ENCODE measurements around the gene CPE.

The CPE gene

GRCh38 chr4:165367040-165367439 is 11.8 kb upstream of the CPE start:
- DNase-seq, result no peak

- DNase-seq, result no peak
These were observed 10.7 kb upstream of the CPE start for GRCh38 chr4:165368114-165368513.

GRCh38 chr4:165368567-165368966 is 10.2 kb upstream of the CPE start:
- no peak for DNase-seq

- no peak for DNase-seq
These were observed 9.3 kb upstream of the CPE start for GRCh38 chr4:165369522-165369921.

- DNase-seq, result no peak
These were observed 8.3 kb upstream of the CPE start for GRCh38 chr4:165370530-165370929.

GRCh38 chr4:165375465-165375864 is 3.3 kb upstream of the CPE start:
- no peak for DNase-seq

GRCh38 chr4:165378398-165378744 is 437 bp upstream of the CPE start:
- DNase-seq, result no peak

GRCh38 chr4:165379678-165380064 is 863 bp downstream of the CPE start:
- peak in 1 of 2 experiments; percentile 62 for DNase-seq

GRCh38 chr4:165380805-165381204 is 2.0 kb downstream of the CPE start:
- no peak for DNase-seq

- no peak for DNase-seq
These were observed 3.1 kb downstream of the CPE start for GRCh38 chr4:165381821-165382373.

GRCh38 chr4:165382640-165383039 is 3.8 kb downstream of the CPE start:
- DNase-seq, result no peak

GRCh38 chr4:165383591-165384073 is 4.8 kb downstream of the CPE start:
- peak; percentile 17 to 33 for DNase-seq

- no peak for DNase-seq
These were observed 5.4 kb downstream of the CPE start for GRCh38 chr4:165384186-165384585.

GRCh38 chr4:165384598-165384997 is 5.8 kb downstream of the CPE start:
- DNase-seq, result peak in 1 of 2 experiments; percentile 25

GRCh38 chr4:165385126-165385525 is 6.3 kb downstream of the CPE start:
- no peak for DNase-seq

GRCh38 chr4:165386328-165386727 is 7.5 kb downstream of the CPE start:
- DNase-seq, result no peak

- no peak for DNase-seq
These were observed 9.9 kb downstream of the CPE start for GRCh38 chr4:165388756-165389155.

GRCh38 chr4:165393051-165393450 is 14.2 kb downstream of the CPE start:
- DNase-seq, result no peak

- no peak for DNase-seq
These were observed 14.9 kb downstream of the CPE start for GRCh38 chr4:165393704-165394103.

GRCh38 chr4:165394275-165394674 is 15.5 kb downstream of the CPE start:
- DNase-seq, result no peak

- DNase-seq, result peak; percentile 62 to 82
These were observed 19.8 kb downstream of the CPE start for GRCh38 chr4:165398570-165398969.

GRCh38 chr4:165402375-165402774 is 23.6 kb downstream of the CPE start:
- no peak for DNase-seq

GRCh38 chr4:165403048-165403447 is 24.2 kb downstream of the CPE start:
- DNase-seq, result no peak

- DNase-seq, result no peak
These were observed 24.8 kb downstream of the CPE start for GRCh38 chr4:165403637-165404036.

- no peak for DNase-seq
These were observed 25.3 kb downstream of the CPE start for GRCh38 chr4:165404080-165404479.

GRCh38 chr4:165404696-165405095 is 25.9 kb downstream of the CPE start:
- no peak for DNase-seq
